HL-60 (cell line): Measurements from ENCODE around the gene RABGAP1L.

Source experiments
- POLR2AphosphoS5 ChIP-seq: IDR thresholded peaks from 2 replicates; pipeline ENCODE4 v1.6.1; 2012; ENCODE audit warnings: low read depth
- TF ChIP-seq, protein P1 (sequence below): IDR thresholded peaks from one replicate; pipeline ENCODE4 v1.5.1; 2011; ENCODE audit warnings: low read length, control low read depth, inconsistent platforms; ENCODE audit not compliant: insufficient read depth
- TF ChIP-seq, protein P2 (sequence below): IDR thresholded peaks from 2 replicates; pipeline ENCODE4 v1.6.1; 2012; ENCODE audit warnings: low read depth; ENCODE audit not compliant: insufficient replicate concordance

- TF ChIP-seq, protein P1, sequence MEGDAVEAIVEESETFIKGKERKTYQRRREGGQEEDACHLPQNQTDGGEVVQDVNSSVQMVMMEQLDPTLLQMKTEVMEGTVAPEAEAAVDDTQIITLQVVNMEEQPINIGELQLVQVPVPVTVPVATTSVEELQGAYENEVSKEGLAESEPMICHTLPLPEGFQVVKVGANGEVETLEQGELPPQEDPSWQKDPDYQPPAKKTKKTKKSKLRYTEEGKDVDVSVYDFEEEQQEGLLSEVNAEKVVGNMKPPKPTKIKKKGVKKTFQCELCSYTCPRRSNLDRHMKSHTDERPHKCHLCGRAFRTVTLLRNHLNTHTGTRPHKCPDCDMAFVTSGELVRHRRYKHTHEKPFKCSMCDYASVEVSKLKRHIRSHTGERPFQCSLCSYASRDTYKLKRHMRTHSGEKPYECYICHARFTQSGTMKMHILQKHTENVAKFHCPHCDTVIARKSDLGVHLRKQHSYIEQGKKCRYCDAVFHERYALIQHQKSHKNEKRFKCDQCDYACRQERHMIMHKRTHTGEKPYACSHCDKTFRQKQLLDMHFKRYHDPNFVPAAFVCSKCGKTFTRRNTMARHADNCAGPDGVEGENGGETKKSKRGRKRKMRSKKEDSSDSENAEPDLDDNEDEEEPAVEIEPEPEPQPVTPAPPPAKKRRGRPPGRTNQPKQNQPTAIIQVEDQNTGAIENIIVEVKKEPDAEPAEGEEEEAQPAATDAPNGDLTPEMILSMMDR, result no peak
- no peak for TF ChIP-seq POLR2AphosphoS5
- TF ChIP-seq, protein P2, sequence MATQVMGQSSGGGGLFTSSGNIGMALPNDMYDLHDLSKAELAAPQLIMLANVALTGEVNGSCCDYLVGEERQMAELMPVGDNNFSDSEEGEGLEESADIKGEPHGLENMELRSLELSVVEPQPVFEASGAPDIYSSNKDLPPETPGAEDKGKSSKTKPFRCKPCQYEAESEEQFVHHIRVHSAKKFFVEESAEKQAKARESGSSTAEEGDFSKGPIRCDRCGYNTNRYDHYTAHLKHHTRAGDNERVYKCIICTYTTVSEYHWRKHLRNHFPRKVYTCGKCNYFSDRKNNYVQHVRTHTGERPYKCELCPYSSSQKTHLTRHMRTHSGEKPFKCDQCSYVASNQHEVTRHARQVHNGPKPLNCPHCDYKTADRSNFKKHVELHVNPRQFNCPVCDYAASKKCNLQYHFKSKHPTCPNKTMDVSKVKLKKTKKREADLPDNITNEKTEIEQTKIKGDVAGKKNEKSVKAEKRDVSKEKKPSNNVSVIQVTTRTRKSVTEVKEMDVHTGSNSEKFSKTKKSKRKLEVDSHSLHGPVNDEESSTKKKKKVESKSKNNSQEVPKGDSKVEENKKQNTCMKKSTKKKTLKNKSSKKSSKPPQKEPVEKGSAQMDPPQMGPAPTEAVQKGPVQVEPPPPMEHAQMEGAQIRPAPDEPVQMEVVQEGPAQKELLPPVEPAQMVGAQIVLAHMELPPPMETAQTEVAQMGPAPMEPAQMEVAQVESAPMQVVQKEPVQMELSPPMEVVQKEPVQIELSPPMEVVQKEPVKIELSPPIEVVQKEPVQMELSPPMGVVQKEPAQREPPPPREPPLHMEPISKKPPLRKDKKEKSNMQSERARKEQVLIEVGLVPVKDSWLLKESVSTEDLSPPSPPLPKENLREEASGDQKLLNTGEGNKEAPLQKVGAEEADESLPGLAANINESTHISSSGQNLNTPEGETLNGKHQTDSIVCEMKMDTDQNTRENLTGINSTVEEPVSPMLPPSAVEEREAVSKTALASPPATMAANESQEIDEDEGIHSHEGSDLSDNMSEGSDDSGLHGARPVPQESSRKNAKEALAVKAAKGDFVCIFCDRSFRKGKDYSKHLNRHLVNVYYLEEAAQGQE, result no peak
Observed at GRCh38 chr1:174580801-174581200, 421.5 kb downstream of the RABGAP1L start.
